ENCODE measurements around the gene SRPRB. TPM values are rescaled to one million over a fixed set of nuclear protein-coding genes. Genes with fewer than 3 reads are reported as not detected.
"Not testable (repeated sequence)": the region's sequence is repeated elsewhere in the genome, so short reads cannot be mapped to it uniquely, and the experiment has no call there.

SRPRB gene
- total RNA-seq, 1 donor: 112 TPM

- TF ChIP-seq CTCF (IDR thresholded peaks at IDR 0.05; ENCODE audit: insufficient read depth, low read depth, low read length): no peak
- no peak for DNase-seq (ENCODE audit: low read depth)
- no peak overlapping the region for H3K4me3 ChIP-seq (ENCODE audit: low read depth, low read length)
Measured at GRCh38 chr3:133777807-133778568, 27.6 kb upstream of the SRPRB start.

GRCh38 chr3:133779626-133780203 is 25.9 kb upstream of the SRPRB start:
- no peak for DNase-seq (ENCODE audit: low read depth)
- TF ChIP-seq CTCF (IDR thresholded peaks at IDR 0.05; ENCODE audit: insufficient read depth, low read depth, low read length): no peak
- H3K4me3 ChIP-seq (ENCODE audit: low read depth, low read length): no peak overlapping the region

- not testable (repeated sequence) for DNase-seq (ENCODE audit: low read depth); H3K4me3 ChIP-seq (ENCODE audit: low read depth, low read length)
Measured at GRCh38 chr3:133780756-133781155, 24.9 kb upstream of the SRPRB start.

GRCh38 chr3:133781570-133781969 is 24.0 kb upstream of the SRPRB start:
- H3K4me3 ChIP-seq (ENCODE audit: low read depth, low read length): no peak overlapping the region
- TF ChIP-seq CTCF (IDR thresholded peaks at IDR 0.05; ENCODE audit: insufficient read depth, low read depth, low read length): no peak
- no peak for DNase-seq (ENCODE audit: low read depth)

GRCh38 chr3:133782454-133782853 is 23.2 kb upstream of the SRPRB start:
- no peak overlapping the region for H3K4me3 ChIP-seq (ENCODE audit: low read depth, low read length)
- TF ChIP-seq CTCF (IDR thresholded peaks at IDR 0.05; ENCODE audit: insufficient read depth, low read depth, low read length): no peak
- no peak for DNase-seq (ENCODE audit: low read depth)

- no peak for DNase-seq (ENCODE audit: low read depth)
- no peak for TF ChIP-seq CTCF (IDR thresholded peaks at IDR 0.05; ENCODE audit: insufficient read depth, low read depth, low read length)
- no peak overlapping the region for H3K4me3 ChIP-seq (ENCODE audit: low read depth, low read length)
Measured at GRCh38 chr3:133783762-133784161, 21.9 kb upstream of the SRPRB start.

- no peak for TF ChIP-seq CTCF (IDR thresholded peaks at IDR 0.05; ENCODE audit: insufficient read depth, low read depth, low read length)
- DNase-seq (ENCODE audit: low read depth): no peak
- no peak overlapping the region for H3K4me3 ChIP-seq (ENCODE audit: low read depth, low read length)
Measured at GRCh38 chr3:133788024-133788423, 17.6 kb upstream of the SRPRB start.
